ENCODE measurements around the gene PNPLA1. TPM values are rescaled to one million over a fixed set of nuclear protein-coding genes. Genes with fewer than 3 reads are reported as not detected.

PNPLA1 gene
- total RNA-seq, 4 donors from 2014 or later = not detected

- TF ChIP-seq CTCF (IDR thresholded peaks at IDR 0.05; ENCODE audit: low read depth) = no peak
These were observed 82.8 kb downstream of the PNPLA1 start for GRCh38 chr6:36352477-36353157.

- no peak for TF ChIP-seq CTCF (IDR thresholded peaks at IDR 0.05; ENCODE audit: low read depth)
These were observed 83.6 kb downstream of the PNPLA1 start for GRCh38 chr6:36353411-36353915.

GRCh38 chr6:36355819-36356218, 86.0 kb downstream of the PNPLA1 start:
- TF ChIP-seq CTCF (IDR thresholded peaks at IDR 0.05; ENCODE audit: low read depth) = no peak

GRCh38 chr6:36357872-36358225, 88.0 kb downstream of the PNPLA1 start:
- TF ChIP-seq CTCF (IDR thresholded peaks at IDR 0.05; ENCODE audit: low read depth) = no peak

Other genes with a start within 250 kb of the PNPLA1 start
- 1 to 10 TPM in 2 of 4 donors, under 1 TPM in 1, not detected in 1; 0.33 to 2.2 (median 2.0) TPM for gene SLC26A8, start 245.4 kb upstream of the PNPLA1 start, total RNA-seq
- 10 to 100 TPM; 78.2 to 96.5 (median 88.8) TPM for gene MAPK14, start 242.3 kb upstream of the PNPLA1 start, total RNA-seq
- 10 to 100 TPM in 2 of 4 donors, 1 to 10 TPM in 2; 2.6 to 24.6 (median 7.0) TPM for gene MAPK13, start 139.5 kb upstream of the PNPLA1 start, total RNA-seq
- gene BRPF3, start 73.3 kb upstream of the PNPLA1 start, total RNA-seq = 10 to 100 TPM; 12.7 to 31.1 (median 20.3) TPM
- not detected for gene BNIP5, start 66.8 kb downstream of the PNPLA1 start, total RNA-seq
- 1 to 10 TPM in 1 of 4 donors, under 1 TPM in 3; 0.44 to 1.6 (median 0.54) TPM for gene ETV7, start 117.6 kb downstream of the PNPLA1 start, total RNA-seq
- not detected for gene PXT1, start 172.8 kb downstream of the PNPLA1 start, total RNA-seq
- 100 to 1,000 TPM in 1 of 4 donors, 10 to 100 TPM in 3; 74.0 to 102 (median 77.7) TPM for gene KCTD20, start 172.9 kb downstream of the PNPLA1 start, total RNA-seq

All from subcutaneous adipose tissue (tissue), 4 donors.